Fibroblast of lung (primary cell): ENCODE results near the gene SRP72.

Experiments
- CTCF ChIP-seq, 2 donors: IDR thresholded peaks in 1 of 2; conservative IDR thresholded peaks in 1 of 2; 1 replicate in 1 of 2; 2 replicates in 1 of 2; pipeline ENCODE4 v1.5.1; 2011 to 2012; ENCODE audit warnings: low read length in 2 of 2, control low read depth in 1 of 2, inconsistent platforms in 1 of 2, low read depth in 1 of 2, mild to moderate bottlenecking in 1 of 2
- EZH2 ChIP-seq: IDR thresholded peaks from 2 replicates; pipeline ENCODE4 v1.5.1; 2012; ENCODE audit warnings: low read length, control low read depth, mild to moderate bottlenecking; ENCODE audit errors: missing control alignments

GRCh38 chr4:56511098-56511497 is 43.7 kb downstream of the SRP72 start:
- TF ChIP-seq CTCF (conservative IDR thresholded peaks at IDR 0.05 in 1 of 2, IDR thresholded peaks at IDR 0.05 in 1 of 2; ENCODE audit: low read depth in 1 of 2, low read length in 2 of 2) (no peak), EZH2 (no peak)
